DOHH2 (cell line): Measurements from ENCODE around the gene NEK2.

ENCODE experiments used
- H3F3A ChIP-seq: fragments of 200-600 bp; sonication (generic), shearing (Covaris generic); 2 replicates; pipeline ENCODE4 v1.6.0; 2016; ENCODE audit warnings: antibody characterized with exemption, mild to moderate bottlenecking; ENCODE audit not compliant: control insufficient read depth, insufficient read depth
- H3K27ac ChIP-seq: fragments of 200-600 bp; sonication (generic); 2 replicates; pipeline ENCODE4 v1.5.1; 2014; ENCODE audit warnings: low read depth, mild to moderate bottlenecking, low read length, moderate library complexity
- H3K27me3 ChIP-seq: fragments of 200-600 bp; sonication (generic); 2 replicates; pipeline ENCODE4 v1.6.1; 2014; ENCODE audit warnings: mild to moderate bottlenecking, low read length, mixed read lengths; ENCODE audit not compliant: control insufficient read depth
- H3K36me3 ChIP-seq: fragments of 200-600 bp; sonication (generic); 2 replicates; pipeline ENCODE4 v1.6.1; 2014; ENCODE audit warnings: mild to moderate bottlenecking, low read length, moderate library complexity, mixed read lengths; ENCODE audit not compliant: control insufficient read depth
- H3K4me1 ChIP-seq: fragments of 200-600 bp; sonication (generic); 2 replicates; pipeline ENCODE4 v1.6.1; 2014; ENCODE audit warnings: mild to moderate bottlenecking, low read length, mixed read lengths; ENCODE audit not compliant: control insufficient read depth
- H3K4me2 ChIP-seq: fragments of 200-600 bp; sonication (generic); 2 replicates; pipeline ENCODE4 v1.6.0; 2014; ENCODE audit warnings: mild to moderate bottlenecking, low read length, moderate library complexity
- H3K4me3 ChIP-seq: fragments of 200-600 bp; sonication (generic); 2 replicates; pipeline ENCODE4 v1.5.1; 2014; ENCODE audit warnings: mild to moderate bottlenecking, low read length, mixed read lengths
- H3K79me2 ChIP-seq: fragments of 200-600 bp; sonication (generic); 2 replicates; pipeline ENCODE4 v1.6.1; 2014; ENCODE audit warnings: mild to moderate bottlenecking, low read length, mixed read lengths; ENCODE audit not compliant: control insufficient read depth
- H3K9me2 ChIP-seq: fragments of 200-600 bp; sonication (generic); replicated peaks from 2 replicates; pipeline ENCODE4 v1.6.1; 2014; ENCODE audit warnings: mild to moderate bottlenecking, low read length, mixed read lengths; ENCODE audit not compliant: control insufficient read depth
- H3K9me3 ChIP-seq: fragments of 200-600 bp; sonication (generic); 2 replicates; pipeline ENCODE4 v1.6.1; 2014; ENCODE audit warnings: antibody characterized with exemption, low read length, mixed read lengths; ENCODE audit not compliant: control insufficient read depth, insufficient read depth
- H4K20me1 ChIP-seq: fragments of 200-600 bp; sonication (generic); 2 replicates; pipeline ENCODE4 v1.6.0; 2014; ENCODE audit warnings: low read depth, mild to moderate bottlenecking, antibody characterized with exemption, low read length, moderate library complexity; ENCODE audit not compliant: control insufficient read depth, insufficient read depth
- EZH2phosphoT487 ChIP-seq: fragments of 200-600 bp; sonication (generic); IDR thresholded peaks from 2 replicates; pipeline ENCODE4 v1.6.1; 2017; ENCODE audit warnings: borderline replicate concordance, mild to moderate bottlenecking, antibody characterized with exemption, low read length, moderate library complexity, mixed read lengths
- TF ChIP-seq, protein P1 (sequence below): fragments of 200-600 bp; sonication (generic); IDR thresholded peaks from one replicate; pipeline ENCODE4 v1.5.1; 2014; ENCODE audit warnings: antibody characterized with exemption, mild to moderate bottlenecking, low read depth, low read length; ENCODE audit not compliant: poor library complexity, severe bottlenecking

NEK2 gene

DNA sequence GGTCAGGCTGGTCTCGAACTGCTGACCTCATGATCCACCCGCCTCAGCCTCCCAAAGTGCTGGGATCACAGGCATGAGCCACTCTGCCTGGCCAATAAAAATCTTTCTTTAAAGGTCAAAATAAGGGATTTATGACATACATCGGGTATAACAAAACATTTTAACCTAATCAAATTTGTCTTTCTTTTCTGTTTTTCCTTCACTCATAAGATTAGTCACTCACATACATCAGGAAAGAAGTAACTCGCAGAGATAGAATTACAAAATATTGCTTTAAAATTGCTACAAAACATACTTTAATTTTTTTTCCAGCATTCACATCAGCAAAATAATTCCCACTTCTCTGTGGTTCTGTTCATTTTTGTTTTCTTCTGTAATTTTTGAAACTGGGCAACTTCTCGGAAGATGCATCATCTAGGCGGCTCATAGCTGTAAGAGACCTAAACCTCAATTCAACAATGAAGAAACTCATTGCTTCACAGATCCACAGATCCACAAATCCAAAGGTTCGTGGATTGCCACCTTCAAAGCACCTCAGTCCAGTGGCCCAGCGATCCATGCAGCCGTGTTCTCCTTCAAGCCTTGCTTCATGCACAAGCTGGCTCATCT, 39.7 kb downstream of the NEK2 start:
- H3K79me2 ChIP-seq: no peaks in the 10 kb centered on the region
- no peak overlapping the region for H3K4me2 ChIP-seq
- H3K27me3 ChIP-seq: no peaks in the 10 kb centered on the region
- TF ChIP-seq, protein P1, sequence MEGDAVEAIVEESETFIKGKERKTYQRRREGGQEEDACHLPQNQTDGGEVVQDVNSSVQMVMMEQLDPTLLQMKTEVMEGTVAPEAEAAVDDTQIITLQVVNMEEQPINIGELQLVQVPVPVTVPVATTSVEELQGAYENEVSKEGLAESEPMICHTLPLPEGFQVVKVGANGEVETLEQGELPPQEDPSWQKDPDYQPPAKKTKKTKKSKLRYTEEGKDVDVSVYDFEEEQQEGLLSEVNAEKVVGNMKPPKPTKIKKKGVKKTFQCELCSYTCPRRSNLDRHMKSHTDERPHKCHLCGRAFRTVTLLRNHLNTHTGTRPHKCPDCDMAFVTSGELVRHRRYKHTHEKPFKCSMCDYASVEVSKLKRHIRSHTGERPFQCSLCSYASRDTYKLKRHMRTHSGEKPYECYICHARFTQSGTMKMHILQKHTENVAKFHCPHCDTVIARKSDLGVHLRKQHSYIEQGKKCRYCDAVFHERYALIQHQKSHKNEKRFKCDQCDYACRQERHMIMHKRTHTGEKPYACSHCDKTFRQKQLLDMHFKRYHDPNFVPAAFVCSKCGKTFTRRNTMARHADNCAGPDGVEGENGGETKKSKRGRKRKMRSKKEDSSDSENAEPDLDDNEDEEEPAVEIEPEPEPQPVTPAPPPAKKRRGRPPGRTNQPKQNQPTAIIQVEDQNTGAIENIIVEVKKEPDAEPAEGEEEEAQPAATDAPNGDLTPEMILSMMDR: no peak
- no peak for TF ChIP-seq EZH2phosphoT487
- no peaks in the 10 kb centered on the region for H3K9me2 ChIP-seq
- no peak overlapping the region for H3K27ac ChIP-seq
- no peaks in the 10 kb centered on the region for H3F3A ChIP-seq
- H3K4me1 ChIP-seq: no peaks in the 10 kb centered on the region
- H4K20me1 ChIP-seq: no peaks in the 10 kb centered on the region
- H3K9me3 ChIP-seq: no peaks in the 10 kb centered on the region
- H3K4me3 ChIP-seq: no peak overlapping the region
- H3K36me3 ChIP-seq: no peaks in the 10 kb centered on the region

DNA sequence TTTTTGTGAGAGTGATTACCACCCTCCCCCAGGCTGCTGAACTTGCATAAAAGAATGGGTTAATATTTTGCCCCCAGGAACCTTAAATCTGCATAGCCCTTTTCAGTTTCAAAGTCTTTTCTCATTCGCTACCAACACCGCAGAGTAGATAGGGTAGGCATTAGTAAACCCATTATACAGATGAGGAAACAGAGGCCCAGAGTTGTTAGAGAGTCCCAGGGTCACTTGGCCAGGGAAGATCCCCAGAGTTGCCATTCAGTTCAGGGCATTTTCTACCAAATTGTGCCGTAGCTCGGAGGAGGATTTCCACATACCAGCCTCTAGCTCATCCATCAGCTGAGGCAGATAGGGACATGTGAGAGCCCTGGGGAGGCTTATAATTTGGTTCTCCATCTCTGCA, 40.5 kb downstream of the NEK2 start:
- Histone ChIP-seq H3F3A (no peaks in the 10 kb centered on the region), H3K27me3 (no peaks in the 10 kb centered on the region), H3K27ac (no peak overlapping the region), H3K36me3 (no peaks in the 10 kb centered on the region), H3K79me2 (no peaks in the 10 kb centered on the region), H3K9me2 (no peaks in the 10 kb centered on the region), H4K20me1 (no peaks in the 10 kb centered on the region), H3K4me1 (no peaks in the 10 kb centered on the region), H3K9me3 (no peaks in the 10 kb centered on the region), H3K4me2 (no peak overlapping the region), H3K4me3 (no peak overlapping the region)
- TF ChIP-seq, protein P1: no peak
- no peak for TF ChIP-seq EZH2phosphoT487

DNA sequence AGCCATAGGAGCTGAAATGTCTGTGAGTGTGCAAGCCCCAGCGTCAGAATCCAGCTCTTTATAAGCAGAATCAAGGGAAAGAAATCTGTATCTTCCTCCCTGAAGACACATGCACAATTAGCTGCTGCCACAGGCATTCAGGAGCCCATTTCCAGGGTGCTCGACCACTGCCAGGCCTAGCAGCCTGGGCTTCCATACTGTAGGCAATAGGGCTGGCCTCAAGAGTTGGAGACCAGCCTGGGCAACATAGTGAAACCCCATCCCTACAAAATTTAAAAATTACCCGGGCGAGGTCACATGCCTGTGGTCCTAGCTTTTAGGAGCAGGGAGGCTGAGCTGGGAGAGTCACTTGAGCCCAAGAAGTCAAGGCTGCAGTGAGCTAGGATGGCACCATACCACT, 41.0 kb downstream of the NEK2 start:
- no peak overlapping the region for H3K27ac ChIP-seq
- no peaks in the 10 kb centered on the region for H3K9me3 ChIP-seq
- no peak overlapping the region for H3K4me3 ChIP-seq
- H3F3A ChIP-seq: no peaks in the 10 kb centered on the region
- no peaks in the 10 kb centered on the region for H3K27me3 ChIP-seq
- no peaks in the 10 kb centered on the region for H4K20me1 ChIP-seq
- no peaks in the 10 kb centered on the region for H3K36me3 ChIP-seq
- H3K9me2 ChIP-seq: no peaks in the 10 kb centered on the region
- H3K4me1 ChIP-seq: no peaks in the 10 kb centered on the region
- TF ChIP-seq, protein P1: no peak
- no peak for TF ChIP-seq EZH2phosphoT487
- H3K4me2 ChIP-seq: no peak overlapping the region
- no peaks in the 10 kb centered on the region for H3K79me2 ChIP-seq

DNA sequence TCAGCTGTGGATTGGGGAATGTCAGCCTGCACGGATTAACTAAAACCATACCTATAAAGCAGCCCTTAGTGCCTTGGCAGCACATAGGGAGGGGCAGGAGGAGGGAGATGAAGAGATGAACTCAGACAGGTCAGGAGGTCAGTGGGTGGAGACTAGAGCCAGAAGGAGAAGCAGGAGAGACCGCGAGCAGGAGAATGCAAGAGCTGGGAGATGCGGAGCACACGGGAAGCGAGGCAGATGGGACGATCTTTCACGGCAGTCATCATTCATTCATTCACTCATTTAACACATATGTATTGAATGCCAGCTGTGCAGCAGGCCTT, 41.9 kb downstream of the NEK2 start:
- Histone ChIP-seq H3K9me2 (no peaks in the 10 kb centered on the region), H3K36me3 (no peaks in the 10 kb centered on the region), H3K4me1 (no peaks in the 10 kb centered on the region), H3K27ac (no peak overlapping the region), H3K27me3 (no peaks in the 10 kb centered on the region), H3K4me3 (no peak overlapping the region), H3K9me3 (no peaks in the 10 kb centered on the region), H3K79me2 (no peaks in the 10 kb centered on the region), H4K20me1 (no peaks in the 10 kb centered on the region), H3K4me2 (no peak overlapping the region), H3F3A (no peaks in the 10 kb centered on the region)
- TF ChIP-seq EZH2phosphoT487: no peak
- TF ChIP-seq, protein P1: no peak
